ENCODE measurements around the gene DUSP21.

DNA sequence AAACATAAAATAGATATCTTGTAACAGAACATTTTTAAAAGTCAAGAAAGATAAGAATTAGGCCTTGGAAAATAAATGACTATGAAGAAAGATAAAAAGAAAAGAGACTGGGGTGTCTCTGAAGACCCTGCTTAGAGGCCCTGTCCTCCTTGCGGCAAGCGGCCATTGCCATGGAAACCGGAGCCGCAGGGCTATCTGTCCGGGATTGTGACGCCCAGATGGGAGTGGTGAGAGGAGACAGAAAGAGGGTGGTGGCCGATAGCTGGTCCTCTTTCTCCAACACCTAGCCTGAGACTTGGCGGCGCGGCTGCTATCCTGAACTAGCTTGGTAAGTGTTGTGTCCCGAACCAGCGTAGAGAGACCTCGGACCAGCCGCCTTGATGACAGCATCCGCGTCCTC is at the start of gene DUSP21:
- TF ChIP-seq ARNT (IDR thresholded peaks at IDR 0.05) (no peak), SP1 (IDR thresholded peaks at IDR 0.05) (no peak), BHLHE40 (IDR thresholded peaks at IDR 0.05; ENCODE audit: borderline replicate concordance) (no peak), FOXA1 (IDR thresholded peaks at IDR 0.05) (no peak), LEF1 (IDR thresholded peaks at IDR 0.05; ENCODE audit: borderline replicate concordance) (no peak), PKNOX1 (IDR thresholded peaks at IDR 0.05) (no peak), L3MBTL2 (conservative IDR thresholded peaks at IDR 0.05) (no peak), NFRKB (IDR thresholded peaks at IDR 0.05) (no peak)
